ENCODE data around the gene FGF18.

The FGF18 gene

DNA sequence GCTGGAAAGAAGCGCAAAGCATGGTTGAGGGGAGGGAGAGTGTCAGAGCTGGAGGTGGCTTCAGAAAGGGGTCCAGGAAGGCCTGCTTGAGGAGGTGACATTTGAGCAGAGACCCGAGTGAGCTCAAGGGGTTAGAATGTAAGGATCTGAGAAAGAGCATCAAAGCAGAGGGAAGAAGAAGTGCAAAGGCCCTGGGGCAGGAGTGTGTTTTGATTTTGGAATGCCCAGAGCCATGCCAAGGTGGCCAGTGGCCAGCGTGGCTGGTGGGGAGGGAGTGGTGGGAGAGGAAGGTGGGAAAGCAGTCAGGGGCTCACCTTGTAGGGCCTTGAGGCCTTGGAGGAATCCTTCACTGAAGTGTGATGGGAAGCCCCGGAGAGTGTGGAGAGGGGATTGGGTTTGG lies 15.4 kb downstream of the FGF18 start:
- Histone ChIP-seq H3K9me3 (ENCODE audit: control insufficient read depth, insufficient read depth, low read depth, low read length) (no peaks in the 10 kb centered on the region), H3K4me1 (ENCODE audit: control insufficient read depth, insufficient read depth, low read length) (no peaks in the 10 kb centered on the region), H3K36me3 (ENCODE audit: control insufficient read depth in 2 of 2, insufficient read depth in 1 of 2, low read length in 2 of 2) (no peaks in the 10 kb centered on the region), H3K4me3 (ENCODE audit: low read depth, low read length) (no peak overlapping the region), H3K27ac (ENCODE audit: extremely low read depth, low read depth, low read length) (no peak overlapping the region)
- CTCF ChIA-PET = interaction anchor here (0.7 kb wide), 1 partner anchor 11 kb away, joined by 3 read pairs; no protein-coding TSS in a partner anchor
- POLR2A ChIA-PET = interaction anchor here (0.7 kb wide), 1 partner anchor 74 kb away, joined by 4 read pairs; no protein-coding TSS in a partner anchor
- TF ChIP-seq, protein P1, sequence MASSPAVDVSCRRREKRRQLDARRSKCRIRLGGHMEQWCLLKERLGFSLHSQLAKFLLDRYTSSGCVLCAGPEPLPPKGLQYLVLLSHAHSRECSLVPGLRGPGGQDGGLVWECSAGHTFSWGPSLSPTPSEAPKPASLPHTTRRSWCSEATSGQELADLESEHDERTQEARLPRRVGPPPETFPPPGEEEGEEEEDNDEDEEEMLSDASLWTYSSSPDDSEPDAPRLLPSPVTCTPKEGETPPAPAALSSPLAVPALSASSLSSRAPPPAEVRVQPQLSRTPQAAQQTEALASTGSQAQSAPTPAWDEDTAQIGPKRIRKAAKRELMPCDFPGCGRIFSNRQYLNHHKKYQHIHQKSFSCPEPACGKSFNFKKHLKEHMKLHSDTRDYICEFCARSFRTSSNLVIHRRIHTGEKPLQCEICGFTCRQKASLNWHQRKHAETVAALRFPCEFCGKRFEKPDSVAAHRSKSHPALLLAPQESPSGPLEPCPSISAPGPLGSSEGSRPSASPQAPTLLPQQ (tag by site-specific recombination; IDR thresholded peaks at IDR 0.05) = no peak
- no peak for TF ChIP-seq GFI1B (tag by site-specific recombination; IDR thresholded peaks at IDR 0.05)
- TF ChIP-seq ZNF623 (tag by site-specific recombination; IDR thresholded peaks at IDR 0.05) = peak; percentile 96

DNA sequence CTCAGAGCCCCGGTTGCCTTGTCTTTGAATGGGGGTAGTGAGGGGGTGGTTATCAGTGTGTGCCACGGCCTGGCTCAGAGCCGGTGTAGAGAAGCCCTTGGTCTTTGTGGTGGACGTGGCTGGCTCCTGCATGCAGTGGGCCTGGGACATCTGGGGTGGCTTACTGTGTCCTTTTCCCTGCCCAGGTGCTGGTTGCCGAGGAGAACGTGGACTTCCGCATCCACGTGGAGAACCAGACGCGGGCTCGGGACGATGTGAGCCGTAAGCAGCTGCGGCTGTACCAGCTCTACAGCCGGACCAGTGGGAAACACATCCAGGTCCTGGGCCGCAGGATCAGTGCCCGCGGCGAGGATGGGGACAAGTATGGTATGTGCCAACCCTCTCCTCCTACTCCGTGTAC lies 16.5 kb downstream of the FGF18 start:
- CTCF ChIA-PET = interaction anchor here (0.6 kb wide), 2 partner anchors 106 to 477 kb away, joined by 3 to 4 read pairs; no protein-coding TSS in a partner anchor
- Histone ChIP-seq H3K27ac (ENCODE audit: extremely low read depth, low read depth, low read length) (no peak overlapping the region), H3K4me3 (ENCODE audit: low read depth, low read length) (no peak overlapping the region), H3K4me1 (ENCODE audit: control insufficient read depth, insufficient read depth, low read length) (no peaks in the 10 kb centered on the region), H3K9me3 (ENCODE audit: control insufficient read depth, insufficient read depth, low read depth, low read length) (no peaks in the 10 kb centered on the region), H3K36me3 (ENCODE audit: control insufficient read depth in 2 of 2, insufficient read depth in 1 of 2, low read length in 2 of 2) (no peaks in the 10 kb centered on the region)
- no peak for TF ChIP-seq KLF9 (tag by site-specific recombination; IDR thresholded peaks at IDR 0.05; ENCODE audit: low read depth)
- TF ChIP-seq ZFHX2 (tag by site-specific recombination; conservative IDR thresholded peaks at IDR 0.05) = no peak
- no peak for TF ChIP-seq ZNF48 (tag by site-specific recombination; IDR thresholded peaks at IDR 0.05)
- TF ChIP-seq, protein P2, sequence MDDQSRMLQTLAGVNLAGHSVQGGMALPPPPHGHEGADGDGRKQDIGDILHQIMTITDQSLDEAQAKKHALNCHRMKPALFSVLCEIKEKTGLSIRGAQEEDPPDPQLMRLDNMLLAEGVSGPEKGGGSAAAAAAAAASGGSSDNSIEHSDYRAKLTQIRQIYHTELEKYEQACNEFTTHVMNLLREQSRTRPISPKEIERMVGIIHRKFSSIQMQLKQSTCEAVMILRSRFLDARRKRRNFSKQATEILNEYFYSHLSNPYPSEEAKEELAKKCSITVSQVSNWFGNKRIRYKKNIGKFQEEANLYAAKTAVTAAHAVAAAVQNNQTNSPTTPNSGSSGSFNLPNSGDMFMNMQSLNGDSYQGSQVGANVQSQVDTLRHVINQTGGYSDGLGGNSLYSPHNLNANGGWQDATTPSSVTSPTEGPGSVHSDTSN (CRISPR knock-in tag; IDR thresholded peaks at IDR 0.05) = no peak
- no peak for TF ChIP-seq ZFP37 (tag by site-specific recombination; IDR thresholded peaks at IDR 0.05)
- no peak for TF ChIP-seq ZNF777 (tag by site-specific recombination; IDR thresholded peaks at IDR 0.05; ENCODE audit: borderline replicate concordance)
- TF ChIP-seq GLIS2 (tag by site-specific recombination; IDR thresholded peaks at IDR 0.05) = no peak
- TF ChIP-seq, protein P3, sequence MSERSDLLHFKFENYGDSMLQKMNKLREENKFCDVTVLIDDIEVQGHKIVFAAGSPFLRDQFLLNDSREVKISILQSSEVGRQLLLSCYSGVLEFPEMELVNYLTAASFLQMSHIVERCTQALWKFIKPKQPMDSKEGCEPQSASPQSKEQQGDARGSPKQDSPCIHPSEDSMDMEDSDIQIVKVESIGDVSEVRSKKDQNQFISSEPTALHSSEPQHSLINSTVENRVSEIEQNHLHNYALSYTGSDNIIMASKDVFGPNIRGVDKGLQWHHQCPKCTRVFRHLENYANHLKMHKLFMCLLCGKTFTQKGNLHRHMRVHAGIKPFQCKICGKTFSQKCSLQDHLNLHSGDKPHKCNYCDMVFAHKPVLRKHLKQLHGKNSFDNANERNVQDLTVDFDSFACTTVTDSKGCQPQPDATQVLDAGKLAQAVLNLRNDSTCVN (tag by site-specific recombination; optimal IDR thresholded peaks at IDR 0.05) = no peak
- TF ChIP-seq ZNF132 (tag by site-specific recombination; IDR thresholded peaks at IDR 0.05; ENCODE audit: borderline replicate concordance) = no peak
- TF ChIP-seq ZNF292 (tag by site-specific recombination; IDR thresholded peaks at IDR 0.05; ENCODE audit: borderline replicate concordance, low read depth) = no peak
- TF ChIP-seq ZNF394 (tag by site-specific recombination; IDR thresholded peaks at IDR 0.05; ENCODE audit: borderline replicate concordance) = no peak
- TF ChIP-seq, protein P4, sequence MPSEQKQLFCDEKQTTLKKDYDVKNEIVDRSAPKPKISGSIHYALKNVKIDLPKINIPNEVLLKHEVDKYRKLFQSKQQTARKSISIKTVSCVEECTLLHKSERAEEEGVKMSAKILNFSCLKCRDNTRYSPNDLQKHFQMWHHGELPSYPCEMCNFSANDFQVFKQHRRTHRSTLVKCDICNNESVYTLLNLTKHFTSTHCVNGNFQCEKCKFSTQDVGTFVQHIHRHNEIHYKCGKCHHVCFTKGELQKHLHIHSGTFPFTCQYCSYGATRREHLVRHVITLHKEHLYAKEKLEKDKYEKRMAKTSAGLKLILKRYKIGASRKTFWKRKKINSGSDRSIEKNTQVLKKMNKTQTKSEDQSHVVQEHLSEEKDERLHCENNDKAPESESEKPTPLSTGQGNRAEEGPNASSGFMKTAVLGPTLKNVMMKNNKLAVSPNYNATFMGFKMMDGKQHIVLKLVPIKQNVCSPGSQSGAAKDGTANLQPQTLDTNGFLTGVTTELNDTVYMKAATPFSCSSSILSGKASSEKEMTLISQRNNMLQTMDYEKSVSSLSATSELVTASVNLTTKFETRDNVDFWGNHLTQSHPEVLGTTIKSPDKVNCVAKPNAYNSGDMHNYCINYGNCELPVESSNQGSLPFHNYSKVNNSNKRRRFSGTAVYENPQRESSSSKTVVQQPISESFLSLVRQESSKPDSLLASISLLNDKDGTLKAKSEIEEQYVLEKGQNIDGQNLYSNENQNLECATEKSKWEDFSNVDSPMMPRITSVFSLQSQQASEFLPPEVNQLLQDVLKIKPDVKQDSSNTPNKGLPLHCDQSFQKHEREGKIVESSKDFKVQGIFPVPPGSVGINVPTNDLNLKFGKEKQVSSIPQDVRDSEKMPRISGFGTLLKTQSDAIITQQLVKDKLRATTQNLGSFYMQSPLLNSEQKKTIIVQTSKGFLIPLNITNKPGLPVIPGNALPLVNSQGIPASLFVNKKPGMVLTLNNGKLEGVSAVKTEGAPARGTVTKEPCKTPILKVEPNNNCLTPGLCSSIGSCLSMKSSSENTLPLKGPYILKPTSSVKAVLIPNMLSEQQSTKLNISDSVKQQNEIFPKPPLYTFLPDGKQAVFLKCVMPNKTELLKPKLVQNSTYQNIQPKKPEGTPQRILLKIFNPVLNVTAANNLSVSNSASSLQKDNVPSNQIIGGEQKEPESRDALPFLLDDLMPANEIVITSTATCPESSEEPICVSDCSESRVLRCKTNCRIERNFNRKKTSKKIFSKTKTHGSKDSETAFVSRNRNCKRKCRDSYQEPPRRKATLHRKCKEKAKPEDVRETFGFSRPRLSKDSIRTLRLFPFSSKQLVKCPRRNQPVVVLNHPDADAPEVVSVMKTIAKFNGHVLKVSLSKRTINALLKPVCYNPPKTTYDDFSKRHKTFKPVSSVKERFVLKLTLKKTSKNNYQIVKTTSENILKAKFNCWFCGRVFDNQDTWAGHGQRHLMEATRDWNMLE (tag by site-specific recombination; conservative IDR thresholded peaks at IDR 0.05; ENCODE audit: low read depth) = no peak
- no peak for TF ChIP-seq ZNF677 (tag by site-specific recombination; IDR thresholded peaks at IDR 0.05)
- no peak for TF ChIP-seq WT1 (tag by site-specific recombination; IDR thresholded peaks at IDR 0.05)
- no peak for TF ChIP-seq ZNF629 (tag by site-specific recombination; IDR thresholded peaks at IDR 0.05)
- no peak for TF ChIP-seq ZNF121 (tag by site-specific recombination; IDR thresholded peaks at IDR 0.05)
- no peak for TF ChIP-seq ZNF23 (tag by site-specific recombination; IDR thresholded peaks at IDR 0.05; ENCODE audit: borderline replicate concordance)
- TF ChIP-seq SP7 (tag by site-specific recombination; IDR thresholded peaks at IDR 0.05) = no peak
- TF ChIP-seq ZNF561 (tag by site-specific recombination; IDR thresholded peaks at IDR 0.05; ENCODE audit: borderline replicate concordance) = no peak
- POLR2A ChIA-PET = no interaction called here
